Gastrocnemius medialis (tissue), 4 donors: ENCODE data around the gene WDFY3. TPM values are rescaled to one million over a fixed set of nuclear protein-coding genes. Genes with fewer than 3 reads are reported as not detected.

ENCODE experiments used
- ATAC-seq, 2 donors: fragments of 150-250 bp; one replicate each; pipeline ENCODE4 v1.9.1; 2016
- DNase-seq, 2 donors: peaks; one replicate each; pipeline ENCODE4 v3.0.0-alpha.2; 2019
- H3K27ac ChIP-seq, 4 donors: fragments of 200-600 bp; sonication (generic); 1 replicate in 1 of 4; 2 replicates in 3 of 4; pipeline ENCODE4 v1.5.1; 2016 to 2018; ENCODE audit warnings: mild to moderate bottlenecking in 2 of 4, moderate library complexity in 1 of 4
- H3K27me3 ChIP-seq, 3 donors: fragments of 200-600 bp; sonication (generic) in 2 of 3; 1 replicate in 1 of 3; 2 replicates in 2 of 3; pipeline versions ENCODE4 v1.5.1 to v1.6.0; 2016 to 2019; ENCODE audit warnings: mild to moderate bottlenecking in 1 of 3, moderate library complexity in 1 of 3
- H3K36me3 ChIP-seq, 2 donors: fragments of 200-600 bp; sonication (generic) in 1 of 2; one replicate each; pipeline ENCODE4 v1.5.1; 2017 to 2018
- H3K4me1 ChIP-seq, 2 donors: fragments of 200-600 bp; sonication (generic) in 1 of 2; one replicate each; pipeline ENCODE4 v1.5.1; 2016 to 2017; ENCODE audit warnings: mild to moderate bottlenecking in 2 of 2
- H3K4me3 ChIP-seq, 4 donors: fragments of 200-600 bp; sonication (generic) in 3 of 4; 1 replicate in 1 of 4; 2 replicates in 3 of 4; pipeline ENCODE4 v1.5.1; 2016 to 2019; ENCODE audit warnings: mild to moderate bottlenecking in 2 of 4
- H3K9me3 ChIP-seq, 3 donors: fragments of 200-600 bp; sonication (generic) in 2 of 3; 1 replicate in 1 of 3; 2 replicates in 2 of 3; pipeline ENCODE4 v1.5.1; 2016 to 2019
- POLR2A ChIP-seq, 2 donors: fragments of 450-650 bp; IDR thresholded peaks; one replicate each; pipeline ENCODE4 v1.6.1; 2017; ENCODE audit warnings: antibody characterized with exemption in 2 of 2, mild to moderate bottlenecking in 2 of 2, moderate library complexity in 2 of 2
- in situ Hi-C, 4 donors: fragments of 200-750 bp; cut with MboI; loops; one replicate each; pipeline versions ENCODE4 v1.15.0 to v1.8.0; 2017; ENCODE audit warnings: low sequenced_read_pairs in 4 of 4
- intact Hi-C: fragments of 100-400 bp; cut with DNase I; formaldehyde crosslinking; loops from one replicate; pipeline ENCODE4 v1.15.1; 2023; ENCODE audit warnings: low total_unique reads
- total RNA-seq, 4 donors: library from RNA; depleted of rRNA; stranded (reverse); fragments of >200 nt; gene quantifications; one replicate each; pipeline versions ENCODE4 v1.1.0 to v1.2.3, GENCODE V29; 2016
- TF ChIP-seq, protein P1 (sequence below), 5 experiments: fragments of 450-650 bp in 3 of 5; fragments of 200-600 bp in 2 of 5; sonication (generic) in 2 of 5; IDR thresholded peaks in 4 of 5; conservative IDR thresholded peaks in 1 of 5; 1 replicate in 4 of 5; 2 replicates in 1 of 5; pipeline ENCODE4 v1.5.1; 2016 to 2019; ENCODE audit warnings: antibody characterized with exemption in 5 of 5, mild to moderate bottlenecking in 3 of 5, moderate library complexity in 3 of 5

Gene WDFY3
- total RNA-seq, 4 donors from 2014 or later: 28.3 to 65.9 (median 36.4) TPM

DNA sequence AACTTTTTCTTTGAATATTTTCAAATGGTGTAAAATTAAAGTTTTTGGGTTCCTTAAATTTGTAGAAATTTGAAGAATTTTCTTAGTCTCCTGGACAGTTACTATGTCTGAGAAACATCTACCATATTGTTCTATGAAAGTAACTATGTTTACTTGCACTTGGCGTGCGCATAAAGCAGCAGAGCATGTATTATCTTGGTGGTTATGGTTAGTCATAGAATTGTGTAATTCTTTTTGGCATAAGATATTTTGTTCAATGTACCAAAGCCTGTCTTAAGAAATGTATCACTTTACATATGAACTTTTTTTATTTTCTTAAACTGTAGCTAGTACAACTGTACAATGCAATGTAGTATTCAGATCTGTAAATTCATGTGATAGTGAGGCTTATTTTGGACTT lies 334.4 kb downstream of the WDFY3 start:
- H3K4me3 ChIP-seq: no peak overlapping the region
- in situ Hi-C loops: no loop called here
- no peaks in the 10 kb centered on the region for H3K4me1 ChIP-seq
- H3K27ac ChIP-seq: no peak overlapping the region
- H3K27me3 ChIP-seq: no peaks in the 10 kb centered on the region
- H3K36me3 ChIP-seq: no peaks in the 10 kb centered on the region
- TF ChIP-seq, protein P1, sequence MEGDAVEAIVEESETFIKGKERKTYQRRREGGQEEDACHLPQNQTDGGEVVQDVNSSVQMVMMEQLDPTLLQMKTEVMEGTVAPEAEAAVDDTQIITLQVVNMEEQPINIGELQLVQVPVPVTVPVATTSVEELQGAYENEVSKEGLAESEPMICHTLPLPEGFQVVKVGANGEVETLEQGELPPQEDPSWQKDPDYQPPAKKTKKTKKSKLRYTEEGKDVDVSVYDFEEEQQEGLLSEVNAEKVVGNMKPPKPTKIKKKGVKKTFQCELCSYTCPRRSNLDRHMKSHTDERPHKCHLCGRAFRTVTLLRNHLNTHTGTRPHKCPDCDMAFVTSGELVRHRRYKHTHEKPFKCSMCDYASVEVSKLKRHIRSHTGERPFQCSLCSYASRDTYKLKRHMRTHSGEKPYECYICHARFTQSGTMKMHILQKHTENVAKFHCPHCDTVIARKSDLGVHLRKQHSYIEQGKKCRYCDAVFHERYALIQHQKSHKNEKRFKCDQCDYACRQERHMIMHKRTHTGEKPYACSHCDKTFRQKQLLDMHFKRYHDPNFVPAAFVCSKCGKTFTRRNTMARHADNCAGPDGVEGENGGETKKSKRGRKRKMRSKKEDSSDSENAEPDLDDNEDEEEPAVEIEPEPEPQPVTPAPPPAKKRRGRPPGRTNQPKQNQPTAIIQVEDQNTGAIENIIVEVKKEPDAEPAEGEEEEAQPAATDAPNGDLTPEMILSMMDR (IDR thresholded peaks at IDR 0.05 in 4 of 5, conservative IDR thresholded peaks at IDR 0.05 in 1 of 5): no peak
- no peak for TF ChIP-seq POLR2A (IDR thresholded peaks at IDR 0.05)
- DNase-seq (no peak), ATAC-seq (no peak)
- H3K9me3 ChIP-seq: no peaks in the 10 kb centered on the region
- intact Hi-C loops: no loop called here

- in situ Hi-C loops: no loop called here
Measured at GRCh38 chr4:84631573-84631972, 334.9 kb downstream of the WDFY3 start.

DNA sequence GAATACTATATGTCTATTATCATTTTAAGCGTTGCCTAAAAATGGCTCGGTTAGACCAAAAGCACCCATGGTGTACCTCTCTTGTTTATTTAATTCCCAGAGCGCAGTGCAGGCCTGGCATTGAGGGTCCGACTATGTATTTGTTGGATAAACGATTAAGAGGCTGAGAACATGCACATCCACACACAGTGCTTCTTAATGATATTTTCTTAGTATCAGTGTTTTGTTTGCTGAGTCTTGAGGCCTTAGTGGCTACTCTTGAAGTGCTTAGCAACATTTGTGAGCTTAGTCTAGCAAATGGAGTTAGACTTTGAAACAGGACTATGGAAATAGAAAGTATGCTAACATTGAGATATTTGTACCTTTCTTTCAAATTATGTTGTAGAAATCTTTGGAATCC lies 339.8 kb downstream of the WDFY3 start:
- Histone ChIP-seq H3K4me1 (no peaks in the 10 kb centered on the region), H3K27me3 (no peaks in the 10 kb centered on the region), H3K36me3 (no peaks in the 10 kb centered on the region), H3K4me3 (no peak overlapping the region), H3K27ac (no peak overlapping the region), H3K9me3 (no peaks in the 10 kb centered on the region)
- no peak for DNase-seq
- no peak for TF ChIP-seq POLR2A (IDR thresholded peaks at IDR 0.05)
- in situ Hi-C loops (no loop called here), intact Hi-C loops (no loop called here)
- no peak for ATAC-seq

More at GRCh38 chr4:84631573-84631972, 334.9 kb downstream of the WDFY3 start:
- ATAC-seq (no peak), DNase-seq (no peak)
- intact Hi-C loops: no loop called here
- H3K27me3 ChIP-seq: no peaks in the 10 kb centered on the region
- no peaks in the 10 kb centered on the region for H3K36me3 ChIP-seq
- no peaks in the 10 kb centered on the region for H3K9me3 ChIP-seq
- no peaks in the 10 kb centered on the region for H3K4me1 ChIP-seq
- H3K4me3 ChIP-seq: no peak overlapping the region
- no peak for TF ChIP-seq POLR2A (IDR thresholded peaks at IDR 0.05)
- TF ChIP-seq, protein P1 (IDR thresholded peaks at IDR 0.05 in 4 of 5, conservative IDR thresholded peaks at IDR 0.05 in 1 of 5): no peak
- H3K27ac ChIP-seq: no peak overlapping the region

DNA sequence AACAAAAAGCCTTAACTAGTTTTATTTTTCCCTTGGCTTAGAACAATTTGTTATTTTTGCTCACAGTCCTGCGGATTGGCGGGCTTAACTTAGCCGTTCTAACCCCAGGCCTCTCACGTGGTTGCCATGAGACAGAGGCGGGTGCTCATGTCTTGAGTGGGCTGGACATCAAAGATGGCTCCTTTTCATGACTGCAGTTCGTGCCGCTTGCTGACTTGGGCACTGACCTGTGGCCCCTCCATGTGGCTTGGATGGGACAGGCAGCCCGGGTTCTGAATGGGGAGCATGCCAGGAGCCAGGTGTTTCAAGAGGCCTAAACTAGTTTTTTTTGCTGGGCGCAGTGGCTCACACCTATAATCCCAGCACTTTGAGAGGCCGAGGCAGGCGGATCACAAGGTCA lies 342.8 kb downstream of the WDFY3 start:
- H3K4me1 ChIP-seq: no peaks in the 10 kb centered on the region
- TF ChIP-seq, protein P1 (IDR thresholded peaks at IDR 0.05 in 4 of 5, conservative IDR thresholded peaks at IDR 0.05 in 1 of 5): no peak
- no peak for TF ChIP-seq POLR2A (IDR thresholded peaks at IDR 0.05)
- intact Hi-C loops (no loop called here), in situ Hi-C loops (no loop called here)
- ATAC-seq: no peak
- H3K27me3 ChIP-seq: no peaks in the 10 kb centered on the region
- H3K4me3 ChIP-seq: no peak overlapping the region
- H3K36me3 ChIP-seq: no peaks in the 10 kb centered on the region
- no peaks in the 10 kb centered on the region for H3K9me3 ChIP-seq
- DNase-seq: no peak
- H3K27ac ChIP-seq: no peak overlapping the region

DNA sequence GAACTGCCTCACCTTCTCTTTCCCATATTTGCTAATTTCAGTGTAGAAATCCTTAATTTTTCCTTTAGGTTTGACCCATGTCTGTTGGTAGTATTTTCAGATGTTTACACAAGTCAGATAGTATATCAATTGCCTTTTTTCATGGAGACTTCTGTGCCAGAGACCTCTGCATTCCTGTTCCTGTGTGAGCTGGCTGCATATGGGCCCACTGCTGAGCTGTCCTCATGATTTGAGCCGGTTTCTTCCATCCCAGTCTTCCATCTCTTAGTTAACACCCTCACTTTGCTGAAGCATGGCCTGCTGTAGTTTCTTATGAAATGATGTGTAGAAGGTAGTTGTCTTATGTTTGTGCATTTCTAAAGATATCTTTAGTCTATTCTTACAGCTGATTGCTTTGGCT lies 343.5 kb downstream of the WDFY3 start:
- Histone ChIP-seq H3K4me3 (no peak overlapping the region), H3K9me3 (no peaks in the 10 kb centered on the region), H3K27ac (no peak overlapping the region), H3K36me3 (no peaks in the 10 kb centered on the region), H3K27me3 (no peaks in the 10 kb centered on the region), H3K4me1 (no peaks in the 10 kb centered on the region)
- TF ChIP-seq, protein P1 (IDR thresholded peaks at IDR 0.05 in 4 of 5, conservative IDR thresholded peaks at IDR 0.05 in 1 of 5): no peak
- no peak for TF ChIP-seq POLR2A (IDR thresholded peaks at IDR 0.05)
- ATAC-seq (no peak), DNase-seq (no peak)
- in situ Hi-C loops (no loop called here), intact Hi-C loops (no loop called here)
